ENCODE measurements around the gene LRCH1. TPM values are rescaled to one million over a fixed set of nuclear protein-coding genes. Genes with fewer than 3 reads are reported as not detected.

Gene LRCH1
- total and polyA plus RNA-seq, 2 experiments from 2014 or later: 3.9 to 9.2 TPM

- no peak for TF ChIP-seq NANOG (IDR thresholded peaks at IDR 0.05; ENCODE audit: borderline replicate concordance)
- TF ChIP-seq STAT1 (IDR thresholded peaks at IDR 0.05; ENCODE audit: unreplicated experiment): no peak
- no peak for TF ChIP-seq ETS1 (IDR thresholded peaks at IDR 0.05)
These were observed 8.7 kb downstream of the LRCH1 start (continued) for GRCh38 chr13:46561691-46562090.

GRCh38 chr13:46562152-46562551, 9.2 kb downstream of the LRCH1 start:
- no peaks in the 10 kb centered on the region for H3K27me3 Mint-ChIP-seq (ENCODE audit: insufficient read depth, low read depth, poor library complexity)
- peaks cover 92% of the 10 kb centered on the region for H3K79me2 ChIP-seq (replicated peaks; ENCODE audit: insufficient read depth)

More at GRCh38 chr13:46562152-46562551, 9.2 kb downstream of the LRCH1 start:
- peaks cover 4% of the 10 kb centered on the region; the same call in 2 of the 3 replicates for H3K4me1 Mint-ChIP-seq
- H3K9me3 Mint-ChIP-seq: no peaks in the 10 kb centered on the region
- ATAC-seq (no peak), DNase-seq (ENCODE audit: low spot score) (no peak)
- Histone ChIP-seq H3K27me3 (ENCODE audit: insufficient read depth) (no peaks in the 10 kb centered on the region), H2AFZ (no peak overlapping the region), H3K36me3 (ENCODE audit: insufficient read depth) (no peaks in the 10 kb centered on the region), H3K4me3 (no peak overlapping the region), H3F3A (replicated peaks; ENCODE audit: low read depth) (no peaks in the 10 kb centered on the region), H4K20me1 (replicated peaks; ENCODE audit: insufficient read depth) (peaks cover 27% of the 10 kb centered on the region), H3K9me2 (ENCODE audit: insufficient read depth) (no peaks in the 10 kb centered on the region), H3K27ac (ENCODE audit: low read depth) (no peak overlapping the region), H3K4me2 (no peak overlapping the region), H3K4me1 (ENCODE audit: insufficient read depth) (no peaks in the 10 kb centered on the region)
- TF ChIP-seq, protein P1, sequence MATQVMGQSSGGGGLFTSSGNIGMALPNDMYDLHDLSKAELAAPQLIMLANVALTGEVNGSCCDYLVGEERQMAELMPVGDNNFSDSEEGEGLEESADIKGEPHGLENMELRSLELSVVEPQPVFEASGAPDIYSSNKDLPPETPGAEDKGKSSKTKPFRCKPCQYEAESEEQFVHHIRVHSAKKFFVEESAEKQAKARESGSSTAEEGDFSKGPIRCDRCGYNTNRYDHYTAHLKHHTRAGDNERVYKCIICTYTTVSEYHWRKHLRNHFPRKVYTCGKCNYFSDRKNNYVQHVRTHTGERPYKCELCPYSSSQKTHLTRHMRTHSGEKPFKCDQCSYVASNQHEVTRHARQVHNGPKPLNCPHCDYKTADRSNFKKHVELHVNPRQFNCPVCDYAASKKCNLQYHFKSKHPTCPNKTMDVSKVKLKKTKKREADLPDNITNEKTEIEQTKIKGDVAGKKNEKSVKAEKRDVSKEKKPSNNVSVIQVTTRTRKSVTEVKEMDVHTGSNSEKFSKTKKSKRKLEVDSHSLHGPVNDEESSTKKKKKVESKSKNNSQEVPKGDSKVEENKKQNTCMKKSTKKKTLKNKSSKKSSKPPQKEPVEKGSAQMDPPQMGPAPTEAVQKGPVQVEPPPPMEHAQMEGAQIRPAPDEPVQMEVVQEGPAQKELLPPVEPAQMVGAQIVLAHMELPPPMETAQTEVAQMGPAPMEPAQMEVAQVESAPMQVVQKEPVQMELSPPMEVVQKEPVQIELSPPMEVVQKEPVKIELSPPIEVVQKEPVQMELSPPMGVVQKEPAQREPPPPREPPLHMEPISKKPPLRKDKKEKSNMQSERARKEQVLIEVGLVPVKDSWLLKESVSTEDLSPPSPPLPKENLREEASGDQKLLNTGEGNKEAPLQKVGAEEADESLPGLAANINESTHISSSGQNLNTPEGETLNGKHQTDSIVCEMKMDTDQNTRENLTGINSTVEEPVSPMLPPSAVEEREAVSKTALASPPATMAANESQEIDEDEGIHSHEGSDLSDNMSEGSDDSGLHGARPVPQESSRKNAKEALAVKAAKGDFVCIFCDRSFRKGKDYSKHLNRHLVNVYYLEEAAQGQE (IDR thresholded peaks at IDR 0.05; ENCODE audit: unreplicated experiment): no peak
- TF ChIP-seq JUNB (IDR thresholded peaks at IDR 0.05; ENCODE audit: unreplicated experiment): no peak
- no peak for TF ChIP-seq EZH2 (IDR thresholded peaks at IDR 0.05; ENCODE audit: low read depth, unreplicated experiment)
- no peak for TF ChIP-seq NANOG (IDR thresholded peaks at IDR 0.05; ENCODE audit: borderline replicate concordance)
- no peak for TF ChIP-seq POLR2AphosphoS5 (IDR thresholded peaks at IDR 0.05; ENCODE audit: low read depth)
- no peak for TF ChIP-seq ZNF462 (CRISPR knock-in tag; IDR thresholded peaks at IDR 0.05)
- TF ChIP-seq ETS1 (IDR thresholded peaks at IDR 0.05): no peak
- TF ChIP-seq STAT1 (IDR thresholded peaks at IDR 0.05; ENCODE audit: unreplicated experiment): no peak
- no peak for TF ChIP-seq ZNF331 (CRISPR knock-in tag; IDR thresholded peaks at IDR 0.05; ENCODE audit: low read depth)
- no peak overlapping the region for H3K4me3 Mint-ChIP-seq
- H3K27ac Mint-ChIP-seq: no peak overlapping the region
- no peaks in the 10 kb centered on the region for H3K36me3 Mint-ChIP-seq (ENCODE audit: low read depth)
